Retinal pigment epithelial cell (primary cell): Measurements from ENCODE around the gene FTO.

Source experiments
- DNase-seq: peaks from one replicate; pipeline ENCODE4 v3.0.0-alpha.2; 2010; ENCODE audit warnings: low read depth
- H3K4me3 ChIP-seq: 2 replicates; pipeline ENCODE4 v1.5.1; 2011; ENCODE audit warnings: mild to moderate bottlenecking, low read length, control low read depth, moderate library complexity
- TF ChIP-seq, protein P1 (sequence below): conservative IDR thresholded peaks from 2 replicates; pipeline ENCODE4 v1.5.1; 2011; ENCODE audit warnings: low read depth, low read length, control low read depth, inconsistent platforms

Gene FTO

GRCh38 chr16:53955221-53955875 lies 251.4 kb downstream of the FTO start:
- no peak for DNase-seq
- no peak overlapping the region for H3K4me3 ChIP-seq
- TF ChIP-seq, protein P1, sequence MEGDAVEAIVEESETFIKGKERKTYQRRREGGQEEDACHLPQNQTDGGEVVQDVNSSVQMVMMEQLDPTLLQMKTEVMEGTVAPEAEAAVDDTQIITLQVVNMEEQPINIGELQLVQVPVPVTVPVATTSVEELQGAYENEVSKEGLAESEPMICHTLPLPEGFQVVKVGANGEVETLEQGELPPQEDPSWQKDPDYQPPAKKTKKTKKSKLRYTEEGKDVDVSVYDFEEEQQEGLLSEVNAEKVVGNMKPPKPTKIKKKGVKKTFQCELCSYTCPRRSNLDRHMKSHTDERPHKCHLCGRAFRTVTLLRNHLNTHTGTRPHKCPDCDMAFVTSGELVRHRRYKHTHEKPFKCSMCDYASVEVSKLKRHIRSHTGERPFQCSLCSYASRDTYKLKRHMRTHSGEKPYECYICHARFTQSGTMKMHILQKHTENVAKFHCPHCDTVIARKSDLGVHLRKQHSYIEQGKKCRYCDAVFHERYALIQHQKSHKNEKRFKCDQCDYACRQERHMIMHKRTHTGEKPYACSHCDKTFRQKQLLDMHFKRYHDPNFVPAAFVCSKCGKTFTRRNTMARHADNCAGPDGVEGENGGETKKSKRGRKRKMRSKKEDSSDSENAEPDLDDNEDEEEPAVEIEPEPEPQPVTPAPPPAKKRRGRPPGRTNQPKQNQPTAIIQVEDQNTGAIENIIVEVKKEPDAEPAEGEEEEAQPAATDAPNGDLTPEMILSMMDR, result no peak

- no peak for DNase-seq
- H3K4me3 ChIP-seq, result no peak overlapping the region
- TF ChIP-seq, protein P1, result no peak
These were observed 254.5 kb downstream of the FTO start for GRCh38 chr16:53958341-53958880.

DNA sequence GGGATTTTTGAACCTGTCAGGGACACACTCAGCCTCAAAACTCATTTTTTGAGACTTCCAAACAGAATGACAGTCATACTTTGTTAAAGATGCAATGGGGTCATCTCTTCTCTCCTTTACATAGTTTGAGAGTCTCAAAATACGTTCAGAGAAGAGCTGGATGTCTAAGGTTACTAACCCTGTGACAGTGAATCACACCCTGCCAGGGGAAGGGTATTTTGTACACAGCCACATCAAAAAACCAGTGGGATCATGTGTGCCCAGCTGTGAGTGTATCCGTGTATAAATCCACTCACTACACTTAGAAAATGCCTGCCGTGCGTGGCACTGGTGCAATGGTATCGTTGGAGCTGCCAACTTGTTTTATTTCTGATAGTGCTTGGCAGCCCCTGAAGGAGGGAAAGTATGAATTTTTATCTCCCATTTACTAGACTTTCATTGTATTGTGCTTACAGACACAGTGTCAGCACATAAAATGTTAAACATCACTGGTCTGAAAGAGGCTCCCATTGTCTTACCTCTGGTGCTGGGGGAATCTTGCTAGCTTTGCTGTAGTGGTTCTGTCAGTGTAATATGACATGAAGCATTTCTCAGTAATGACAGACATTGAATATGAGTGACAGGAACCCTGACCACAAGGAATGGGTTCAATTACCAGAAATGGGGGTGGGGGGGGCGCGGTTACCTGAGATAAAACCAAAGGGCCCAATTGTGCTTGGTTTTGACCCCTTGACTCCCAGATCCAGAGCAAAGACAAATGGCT lies 256.3 kb downstream of the FTO start:
- TF ChIP-seq, protein P1, result no peak
- H3K4me3 ChIP-seq, result no peak overlapping the region
- no peak for DNase-seq

GRCh38 chr16:53960954-53961616 lies 257.1 kb downstream of the FTO start:
- TF ChIP-seq, protein P1, result no peak
- DNase-seq, result no peak

DNA sequence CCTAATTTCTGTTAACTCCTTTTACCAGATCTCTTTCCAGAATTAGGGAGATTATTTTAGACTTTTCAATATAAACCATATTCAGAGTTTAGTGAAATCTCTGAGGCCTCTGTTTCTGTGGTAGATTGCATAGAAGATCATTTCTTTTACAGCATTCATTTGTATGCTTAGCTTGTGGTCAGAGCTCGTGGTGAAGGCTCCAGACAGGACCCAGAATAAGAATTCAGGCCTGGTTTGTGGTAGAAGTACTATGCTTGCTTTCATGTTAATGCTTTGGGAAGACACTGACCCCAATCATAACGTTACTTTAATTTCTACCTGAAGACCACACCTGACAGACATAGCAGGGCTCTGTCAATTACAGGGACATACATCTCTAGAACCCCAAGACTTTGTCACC lies 258.1 kb downstream of the FTO start:
- no peak overlapping the region for H3K4me3 ChIP-seq
- TF ChIP-seq, protein P1, result no peak
- no peak for DNase-seq

More at GRCh38 chr16:53960954-53961616, 257.1 kb downstream of the FTO start:
- no peak overlapping the region for H3K4me3 ChIP-seq

GRCh38 chr16:53964145-53964790 lies 260.3 kb downstream of the FTO start:
- no peak overlapping the region for H3K4me3 ChIP-seq
- no peak for DNase-seq
- TF ChIP-seq, protein P1, result no peak
